ENCODE measurements around the gene CEP72. TPM values are rescaled to one million over a fixed set of nuclear protein-coding genes. Genes with fewer than 3 reads are reported as not detected.
"Not testable (repeated sequence)": the region's sequence is repeated elsewhere in the genome, so short reads cannot be mapped to it uniquely, and the experiment has no call there.

CEP72 gene
- total RNA-seq, 1 donor: 5.2 TPM

GRCh38 chr5:602466-603035, 9.6 kb upstream of the CEP72 start:
- no peak overlapping the region for H3K4me3 ChIP-seq (ENCODE audit: low read depth, low read length)
- DNase-seq (ENCODE audit: low read depth): no peak
- TF ChIP-seq CTCF (IDR thresholded peaks at IDR 0.05; ENCODE audit: insufficient read depth, low read depth, low read length): no peak

GRCh38 chr5:603081-603998, 8.8 kb upstream of the CEP72 start:
- no peak for DNase-seq (ENCODE audit: low read depth)
- no peak overlapping the region for H3K4me3 ChIP-seq (ENCODE audit: low read depth, low read length)
- TF ChIP-seq CTCF (IDR thresholded peaks at IDR 0.05; ENCODE audit: insufficient read depth, low read depth, low read length): no peak

GRCh38 chr5:604391-604831, 7.7 kb upstream of the CEP72 start:
- H3K4me3 ChIP-seq (ENCODE audit: low read depth, low read length): no peak overlapping the region
- no peak for TF ChIP-seq CTCF (IDR thresholded peaks at IDR 0.05; ENCODE audit: insufficient read depth, low read depth, low read length)
- no peak for DNase-seq (ENCODE audit: low read depth)

GRCh38 chr5:605090-605489, 7.0 kb upstream of the CEP72 start:
- not testable (repeated sequence) for DNase-seq (ENCODE audit: low read depth); H3K4me3 ChIP-seq (ENCODE audit: low read depth, low read length)

GRCh38 chr5:606061-606460, 6.1 kb upstream of the CEP72 start:
- no peak overlapping the region for H3K4me3 ChIP-seq (ENCODE audit: low read depth, low read length)
- TF ChIP-seq CTCF (IDR thresholded peaks at IDR 0.05; ENCODE audit: insufficient read depth, low read depth, low read length): no peak
- no peak for DNase-seq (ENCODE audit: low read depth)

GRCh38 chr5:606526-607399, 5.4 kb upstream of the CEP72 start:
- no peak for TF ChIP-seq CTCF (IDR thresholded peaks at IDR 0.05; ENCODE audit: insufficient read depth, low read depth, low read length)
- H3K4me3 ChIP-seq (ENCODE audit: low read depth, low read length): no peak overlapping the region
- DNase-seq (ENCODE audit: low read depth): no peak

Measured in fibroblast of villous mesenchyme (primary cell).